Spleen (tissue), 7 donors: ENCODE data around the gene COL19A1.

Experiments
- CTCF ChIP-seq, 11 experiments: fragments of 200-600 bp in 7 of 11; fragments of 450-650 bp in 4 of 11; sonication (generic) in 4 of 11; IDR thresholded peaks in 8 of 11; conservative IDR thresholded peaks in 3 of 11; 1 replicate in 7 of 11; 2 replicates in 4 of 11; pipeline versions ENCODE4 v1.4.0 to v1.8.0; 2016 to 2021; ENCODE audit warnings: antibody characterized with exemption in 11 of 11, inconsistent platforms in 4 of 11, mild to moderate bottlenecking in 1 of 11
- POLR2A ChIP-seq, 3 donors: fragments of 450-650 bp; IDR thresholded peaks; one replicate each; pipeline ENCODE4 v1.5.1; 2017; ENCODE audit warnings: antibody characterized with exemption in 3 of 3, mild to moderate bottlenecking in 1 of 3
- donor health status: DM: no; HTN: no; CAD: no; lungs with moderate emphysema.
- donor health status: DM: no; HTN: no; CAD: no.
- donor health status: DM: no; HTN: no; CAD: no.

GRCh38 chr6:70234561-70235236, 368.3 kb downstream of the COL19A1 start:
- TF ChIP-seq POLR2A (IDR thresholded peaks at IDR 0.05): no peak
- TF ChIP-seq CTCF (IDR thresholded peaks at IDR 0.05 in 8 of 11, conservative IDR thresholded peaks at IDR 0.05 in 3 of 11): no peak
